ENCODE measurements around the gene FBXW5. TPM values are rescaled to one million over a fixed set of nuclear protein-coding genes. Genes with fewer than 3 reads are reported as not detected.

FBXW5 gene
- total RNA-seq, 3 donors from 2014 or later = 84.0 to 112 (median 95.3) TPM

- no peaks in the 10 kb centered on the region for H3K9me3 Mint-ChIP-seq
- ATAC-seq = no peak
- H3K4me1 Mint-ChIP-seq (ENCODE audit: low read depth) = peaks cover 24% of the 10 kb centered on the region
- no peak overlapping the region for H3K4me3 Mint-ChIP-seq
- DNase-seq = no peak
- peaks cover 6% of the 10 kb centered on the region for H3K36me3 Mint-ChIP-seq (ENCODE audit: insufficient read depth)
- H3K27me3 Mint-ChIP-seq (ENCODE audit: low read depth) = no peaks in the 10 kb centered on the region
Observed at GRCh38 chr9:136890661-136891060, 53.9 kb downstream of the FBXW5 start.

Other genes with a start within 250 kb of the FBXW5 start
- gene DIPK1B, start 232.2 kb downstream of the FBXW5 start, total RNA-seq = under 1 TPM in 2 of 3 donors, not detected in 1; 0.16 to 0.18 TPM
- 1 to 10 TPM in 2 of 3 donors, under 1 TPM in 1; 0.82 to 2.4 (median 2.1) TPM for gene LCN10, start 201.8 kb downstream of the FBXW5 start, total RNA-seq
- gene LCN6, start 196.2 kb downstream of the FBXW5 start, total RNA-seq = not detected
- gene LCN8, start 186.5 kb downstream of the FBXW5 start, total RNA-seq = not detected
- gene LCN15, start 180.2 kb downstream of the FBXW5 start, total RNA-seq = not detected
- gene TMEM141, start 153.4 kb downstream of the FBXW5 start, total RNA-seq = 10 to 100 TPM; 49.5 to 53.0 (median 51.9) TPM
- gene CCDC183, start 148.4 kb downstream of the FBXW5 start, total RNA-seq = under 1 TPM in 1 of 3 donors, not detected in 2; 0.49 TPM
- gene RABL6, start 136.8 kb downstream of the FBXW5 start, total RNA-seq = 100 to 1,000 TPM in 2 of 3 donors, 10 to 100 TPM in 1; 90.6 to 103 (median 100) TPM
- gene AJM1, start 102.3 kb downstream of the FBXW5 start, total RNA-seq = 1 to 10 TPM; 1.5 to 2.2 (median 1.7) TPM
- gene PHPT1, start 95.3 kb downstream of the FBXW5 start, total RNA-seq = 100 to 1,000 TPM; 112 to 120 (median 119) TPM
- 10 to 100 TPM; 10.7 to 13.9 (median 11.0) TPM for gene MAMDC4, start 92.4 kb downstream of the FBXW5 start, total RNA-seq
- gene EDF1, start 78.4 kb downstream of the FBXW5 start, total RNA-seq = 100 to 1,000 TPM; 330 to 366 (median 351) TPM
- gene TRAF2, start 58.2 kb downstream of the FBXW5 start, total RNA-seq = 10 to 100 TPM; 64.3 to 73.4 (median 68.8) TPM
- gene C8G, start 505 bp upstream of the FBXW5 start, total RNA-seq = 1 to 10 TPM in 2 of 3 donors, under 1 TPM in 1; 0.94 to 1.4 (median 1.2) TPM
- gene LCN12, start 7.5 kb upstream of the FBXW5 start, total RNA-seq = 1 to 10 TPM in 1 of 3 donors, under 1 TPM in 2; 0.49 to 1.2 (median 0.58) TPM
- under 1 TPM in 2 of 3 donors, not detected in 1; 0.30 to 0.51 TPM for gene PTGDS, start 32.8 kb upstream of the FBXW5 start, total RNA-seq
- gene LCNL1, start 38.3 kb upstream of the FBXW5 start, total RNA-seq = not detected
- 100 to 1,000 TPM; 106 to 126 (median 123) TPM for gene PAXX, start 47.7 kb upstream of the FBXW5 start, total RNA-seq
- gene CLIC3, start 51.8 kb upstream of the FBXW5 start, total RNA-seq = under 1 TPM in 2 of 3 donors, not detected in 1; 0.18 to 0.54 TPM
- 10 to 100 TPM in 2 of 3 donors, 1 to 10 TPM in 1; 9.1 to 15.3 (median 14.3) TPM for gene ABCA2, start 83.5 kb upstream of the FBXW5 start, total RNA-seq
- 1 to 10 TPM in 1 of 3 donors, under 1 TPM in 2; 0.74 to 2.4 (median 0.81) TPM for gene FUT7, start 87.3 kb upstream of the FBXW5 start, total RNA-seq
- 10 to 100 TPM; 15.1 to 33.0 (median 23.2) TPM for gene NPDC1, start 101.4 kb upstream of the FBXW5 start, total RNA-seq
- under 1 TPM in 1 of 3 donors, not detected in 2; 0.34 TPM for gene ENTPD2, start 109.3 kb upstream of the FBXW5 start, total RNA-seq
- gene SAPCD2, start 125.8 kb upstream of the FBXW5 start, total RNA-seq = 1 to 10 TPM; 3.6 to 5.5 (median 4.6) TPM
- 1 to 10 TPM; 5.6 to 8.4 (median 7.8) TPM for gene UAP1L1, start 132.8 kb upstream of the FBXW5 start, total RNA-seq
- gene MAN1B1, start 142.2 kb upstream of the FBXW5 start, total RNA-seq = 10 to 100 TPM; 30.7 to 34.0 (median 33.5) TPM
- 100 to 1,000 TPM; 352 to 394 (median 392) TPM for gene DPP7, start 170.0 kb upstream of the FBXW5 start, total RNA-seq
- under 1 TPM in 2 of 3 donors, not detected in 1; 0.13 to 0.26 TPM for gene GRIN1, start 194.4 kb upstream of the FBXW5 start, total RNA-seq
- under 1 TPM in 1 of 3 donors, not detected in 2; 0.18 TPM for gene LRRC26, start 225.3 kb upstream of the FBXW5 start, total RNA-seq
- not detected for gene TMEM210, start 227.3 kb upstream of the FBXW5 start, total RNA-seq
- gene ANAPC2, start 243.8 kb upstream of the FBXW5 start, total RNA-seq = 10 to 100 TPM; 71.9 to 86.3 (median 73.3) TPM
- gene SSNA1, start 243.9 kb upstream of the FBXW5 start, total RNA-seq = 100 to 1,000 TPM; 144 to 156 (median 150) TPM